ENCODE measurements around the gene QPRT. TPM values are rescaled to one million over a fixed set of nuclear protein-coding genes. Genes with fewer than 3 reads are reported as not detected.
"Not testable (repeated sequence)": the region's sequence is repeated elsewhere in the genome, so short reads cannot be mapped to it uniquely, and the experiment has no call there.

QPRT gene
- total RNA-seq, 1 donor from 2014 or later = 0.13 TPM

DNA sequence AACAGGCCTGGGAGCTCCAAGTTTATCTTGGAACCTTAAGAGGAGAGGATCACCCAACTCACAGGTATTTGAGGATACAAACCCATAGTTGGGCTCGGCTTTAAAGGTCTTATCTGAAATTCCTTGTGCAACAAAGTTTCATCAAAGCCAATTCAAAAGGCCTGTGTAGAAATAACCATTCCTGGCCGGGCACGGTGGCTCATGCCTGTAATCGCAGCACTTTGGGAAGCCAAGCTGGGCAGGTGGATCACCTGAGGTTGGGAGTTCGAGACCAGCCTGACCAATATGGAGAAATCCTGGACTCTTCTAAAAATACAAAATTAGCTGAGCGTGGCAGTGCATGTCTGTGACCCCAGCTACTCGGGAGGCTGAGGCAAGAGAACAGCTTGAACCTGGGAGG is 38.1 kb downstream of the QPRT start:
- no peak for DNase-seq (ENCODE audit: low read depth, low spot score)

DNA sequence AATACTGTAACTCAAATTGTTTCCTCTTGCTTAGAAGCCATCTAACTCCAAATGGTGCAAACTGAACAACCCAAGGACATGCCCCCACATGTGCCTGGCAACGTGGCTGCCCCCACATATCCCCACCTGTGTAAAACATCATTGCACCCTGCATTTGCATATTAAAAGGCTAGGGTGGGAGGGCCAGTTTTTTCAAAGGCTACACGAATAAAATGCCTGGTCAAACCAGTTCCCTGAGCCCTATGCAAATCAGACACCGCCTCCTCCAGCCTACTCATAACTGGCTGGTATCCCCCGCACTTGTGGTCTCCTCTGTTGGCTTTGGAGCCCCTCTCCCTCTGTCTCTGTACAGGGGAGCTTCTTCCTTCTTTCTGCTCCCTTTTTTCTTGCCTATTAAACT is 40.1 kb downstream of the QPRT start:
- DNase-seq (ENCODE audit: low read depth, low spot score) = no peak

DNA sequence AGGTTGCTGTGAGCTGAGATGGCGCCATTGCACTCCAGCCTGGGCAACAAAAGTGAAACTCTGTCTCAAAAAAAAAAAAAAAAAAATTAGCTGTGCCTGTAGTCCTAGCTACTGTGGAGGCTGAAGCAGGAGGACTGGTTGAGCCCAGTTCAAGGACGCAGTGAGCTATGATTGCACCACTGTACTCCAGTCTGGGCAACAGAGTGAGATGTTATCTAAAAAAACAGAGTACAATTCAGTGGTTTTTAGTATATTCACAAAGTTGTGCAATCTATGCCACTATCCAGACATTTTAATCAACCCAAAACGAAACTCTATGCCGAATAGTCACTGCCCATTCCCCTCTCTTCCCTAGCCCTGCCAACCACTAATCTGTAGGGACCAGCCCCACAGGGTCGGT is 41.7 kb downstream of the QPRT start:
- DNase-seq (ENCODE audit: low read depth, low spot score) = no peak

DNA sequence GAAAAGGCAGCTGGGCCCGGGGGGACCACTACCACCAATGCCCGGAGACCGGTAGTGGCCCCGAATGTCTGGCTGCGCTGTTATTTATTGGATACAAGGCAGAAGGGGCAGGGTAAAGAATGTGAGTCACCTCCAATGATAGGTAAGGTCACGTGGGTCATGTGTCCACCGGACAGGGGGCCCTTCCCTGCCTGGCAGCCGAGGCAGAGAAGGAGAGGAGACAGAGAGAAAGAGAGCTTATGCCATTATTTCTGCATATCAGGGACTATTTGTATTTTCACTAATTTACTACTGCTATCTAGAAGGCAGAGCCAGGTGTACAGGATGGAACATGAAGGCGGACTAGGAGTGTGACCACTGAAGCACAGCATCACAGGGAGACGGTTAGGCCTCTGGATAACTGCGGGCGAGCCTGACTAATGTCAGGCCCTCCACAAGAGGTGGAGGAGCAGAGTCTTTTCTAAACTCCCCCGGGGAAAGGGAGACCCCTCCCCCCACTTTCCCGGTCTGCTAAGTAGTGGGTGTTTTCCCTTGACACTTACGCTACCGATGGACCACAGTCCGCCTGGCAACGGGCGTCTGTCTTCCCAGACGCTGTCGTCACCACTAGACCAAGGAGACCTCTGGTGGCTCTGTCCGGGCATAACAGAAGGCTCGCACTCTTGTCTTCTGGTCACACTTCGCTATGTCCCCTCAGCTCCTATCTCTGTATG is 42.3 kb downstream of the QPRT start:
- not testable (repeated sequence) for DNase-seq (ENCODE audit: low read depth, low spot score)

DNA sequence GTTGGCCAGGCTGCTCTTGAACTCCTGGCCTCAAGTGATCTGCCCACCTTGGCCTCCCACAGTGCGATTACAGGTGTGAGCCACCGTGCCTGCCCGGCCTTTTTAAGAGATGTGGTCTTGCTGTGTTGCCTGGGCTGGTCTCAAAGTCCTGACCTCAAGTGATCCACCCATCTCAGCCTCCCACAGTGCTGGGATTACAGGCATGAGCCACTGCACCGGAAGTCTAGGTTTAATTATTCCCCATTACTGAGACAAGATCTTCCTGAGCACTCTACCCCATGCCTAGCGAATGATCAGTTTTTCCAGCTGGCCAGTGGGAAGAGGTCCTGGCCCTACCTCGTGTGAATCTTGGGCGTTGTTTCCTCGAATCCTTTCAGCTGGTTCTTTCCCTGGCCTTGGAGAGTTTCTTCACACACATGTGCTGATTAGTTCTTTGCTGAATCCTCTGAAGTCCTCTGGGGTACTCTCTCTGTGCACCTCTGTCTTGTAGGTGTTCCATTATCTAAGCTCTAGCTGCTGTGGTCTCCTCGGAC is 47.9 kb downstream of the QPRT start:
- DNase-seq (ENCODE audit: low read depth, low spot score) = no peak

DNA sequence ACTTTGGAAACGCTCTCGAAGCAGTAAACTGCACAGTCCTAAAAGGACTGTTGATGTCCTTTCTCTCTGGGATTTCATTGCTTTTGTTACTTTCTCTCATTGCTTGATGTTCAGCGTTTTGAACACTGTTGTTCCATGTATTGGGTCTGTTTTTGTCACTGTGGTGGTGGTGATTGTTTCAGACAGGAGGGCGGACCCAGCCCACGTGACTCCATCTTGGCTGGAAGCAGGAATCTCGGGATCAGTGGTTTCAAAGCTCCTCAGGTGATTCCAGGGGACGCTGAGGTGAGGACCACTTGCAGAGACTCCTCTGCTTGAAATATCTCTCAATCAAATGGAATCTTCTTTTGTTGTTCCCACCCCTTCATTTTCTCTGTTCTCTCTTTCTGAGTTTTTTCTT is 48.5 kb downstream of the QPRT start:
- no peak for DNase-seq (ENCODE audit: low read depth, low spot score)

DNA sequence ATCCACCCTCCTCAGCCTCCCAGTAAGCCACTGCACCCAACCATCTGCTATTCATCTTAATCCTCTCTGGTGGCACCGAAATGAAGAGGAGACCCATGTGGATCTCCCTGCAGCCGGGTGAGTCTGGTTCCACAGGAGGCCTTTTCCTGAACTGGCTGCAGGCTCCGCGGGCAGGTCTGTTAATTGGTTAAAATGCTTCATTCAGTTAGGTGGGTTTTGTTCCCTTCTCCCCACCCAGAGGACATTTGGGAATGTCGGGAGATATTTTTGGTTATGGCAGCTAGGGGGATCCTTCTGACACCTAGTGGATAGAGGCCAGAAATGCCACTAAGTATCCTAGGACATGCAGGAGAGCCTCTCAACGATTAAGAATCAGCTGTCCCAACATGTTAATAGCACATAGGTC is 50.1 kb downstream of the QPRT start:
- no peak for DNase-seq (ENCODE audit: low read depth, low spot score)

DNA sequence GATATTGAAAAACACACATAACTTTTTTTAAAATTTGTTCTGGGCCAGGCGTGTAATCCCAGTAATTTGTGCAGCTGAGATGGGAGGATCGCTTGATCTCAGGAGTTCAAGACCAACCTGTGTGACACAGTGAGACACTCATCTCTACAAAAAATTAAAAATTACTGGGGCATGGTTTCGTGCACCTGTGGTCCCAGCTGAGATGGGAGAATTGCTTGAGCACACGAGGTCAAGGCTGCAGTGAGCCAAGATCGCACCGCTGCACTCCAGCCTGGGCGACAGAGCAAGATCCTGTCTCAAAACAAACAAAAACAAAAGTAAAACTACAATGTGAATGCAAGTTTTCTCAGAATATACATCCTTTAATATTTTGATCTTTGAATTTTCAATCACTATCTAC is 51.7 kb downstream of the QPRT start:
- DNase-seq (ENCODE audit: low read depth, low spot score) = no peak

DNA sequence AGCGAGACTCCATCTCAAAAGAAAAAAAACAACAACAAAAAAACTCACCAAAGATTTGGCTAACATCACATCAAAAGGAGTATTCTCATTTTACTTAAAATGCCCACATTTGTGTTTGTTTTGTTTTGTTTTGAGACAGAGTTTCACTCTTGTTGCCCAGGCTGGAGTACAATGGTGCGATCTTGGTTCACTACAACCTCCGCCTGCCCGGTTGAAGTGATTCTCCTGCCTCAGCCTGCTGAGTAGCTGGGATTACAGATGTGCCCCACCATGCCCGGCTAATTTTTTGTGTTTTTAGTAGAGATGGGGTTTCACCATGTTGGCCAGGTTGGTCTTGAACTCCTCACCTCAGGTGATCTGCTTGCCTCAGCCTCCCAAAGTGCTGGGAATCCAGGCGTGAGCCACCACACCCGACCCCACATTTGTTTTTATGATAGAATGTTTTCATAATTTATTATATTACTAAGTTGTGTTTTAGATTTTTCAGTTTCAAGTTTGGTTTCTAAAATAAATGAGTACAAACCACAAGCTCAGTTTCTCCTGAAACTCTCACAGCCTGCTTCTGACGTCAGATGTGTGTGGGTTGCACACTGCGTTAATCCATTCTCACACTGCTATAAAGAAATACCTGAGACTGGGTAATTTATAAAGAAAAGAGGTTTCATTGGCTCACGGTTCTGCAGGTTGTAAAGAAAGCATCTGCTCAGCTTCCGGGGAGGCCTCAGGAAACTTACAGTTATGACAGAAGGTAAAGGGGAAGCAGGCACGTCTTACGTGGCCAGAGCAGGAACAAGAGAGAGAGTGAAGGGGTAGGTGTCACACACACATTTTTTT is 53.0 kb downstream of the QPRT start:
- not testable (repeated sequence) for DNase-seq (ENCODE audit: low read depth, low spot score)

DNA sequence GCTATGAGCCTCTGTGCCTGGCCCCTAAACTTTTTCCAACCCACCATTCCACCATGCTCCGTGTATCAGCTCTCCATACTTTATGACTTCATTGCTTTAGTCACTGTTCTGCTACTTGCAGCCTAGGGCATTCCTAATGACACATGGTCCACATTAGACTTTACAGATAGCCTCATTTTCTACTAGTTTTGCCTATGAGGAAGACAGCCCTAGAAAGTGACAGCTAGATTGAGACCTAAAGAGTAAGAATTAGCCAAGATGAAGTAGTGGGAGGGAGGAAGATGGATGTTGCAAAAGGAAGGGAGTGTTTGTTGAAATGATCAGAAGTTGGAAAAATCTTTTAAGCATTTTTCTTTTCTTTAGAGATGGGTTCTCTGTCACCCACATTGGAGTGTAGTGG is 55.8 kb downstream of the QPRT start:
- no peak for DNase-seq (ENCODE audit: low read depth, low spot score)

DNA sequence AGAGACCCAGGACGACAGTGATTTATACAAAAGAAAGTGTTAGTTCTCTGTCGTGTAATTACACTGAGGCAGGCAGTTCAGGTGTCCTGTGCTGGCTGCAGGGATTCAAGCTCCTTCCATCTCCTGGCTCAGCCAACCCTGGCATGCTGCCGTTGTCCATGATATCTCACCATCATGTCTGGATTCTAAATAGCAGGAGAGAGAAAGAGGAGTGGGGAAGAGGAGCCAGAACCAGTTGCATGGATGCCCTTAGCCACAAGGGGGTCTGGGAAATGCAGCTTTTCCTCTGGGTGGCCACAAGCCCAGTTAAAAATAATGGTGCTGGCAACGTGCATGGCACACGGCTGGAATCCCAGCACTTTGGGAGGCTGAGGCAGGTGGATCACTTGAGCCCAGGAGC is 57.1 kb downstream of the QPRT start:
- DNase-seq (ENCODE audit: low read depth, low spot score) = no peak

DNA sequence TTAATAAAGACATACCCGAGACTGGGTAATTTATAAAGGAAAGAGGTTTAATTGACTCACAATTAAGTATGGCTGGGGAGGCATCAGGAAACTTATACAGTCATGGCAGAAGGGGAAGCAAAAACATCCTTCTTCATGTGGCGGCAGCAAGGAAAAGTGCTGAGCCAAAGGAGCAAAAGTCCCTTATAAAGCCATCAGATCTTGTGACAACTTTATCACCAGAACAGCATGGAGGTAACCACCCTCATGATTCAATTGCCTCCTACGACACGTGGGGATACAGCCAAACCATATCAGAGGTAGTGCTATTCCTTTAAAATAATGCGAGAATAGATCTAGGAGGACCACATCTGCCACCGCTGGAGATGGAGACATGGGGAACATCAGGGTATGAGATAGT is 57.8 kb downstream of the QPRT start:
- DNase-seq (ENCODE audit: low read depth, low spot score) = no peak

DNA sequence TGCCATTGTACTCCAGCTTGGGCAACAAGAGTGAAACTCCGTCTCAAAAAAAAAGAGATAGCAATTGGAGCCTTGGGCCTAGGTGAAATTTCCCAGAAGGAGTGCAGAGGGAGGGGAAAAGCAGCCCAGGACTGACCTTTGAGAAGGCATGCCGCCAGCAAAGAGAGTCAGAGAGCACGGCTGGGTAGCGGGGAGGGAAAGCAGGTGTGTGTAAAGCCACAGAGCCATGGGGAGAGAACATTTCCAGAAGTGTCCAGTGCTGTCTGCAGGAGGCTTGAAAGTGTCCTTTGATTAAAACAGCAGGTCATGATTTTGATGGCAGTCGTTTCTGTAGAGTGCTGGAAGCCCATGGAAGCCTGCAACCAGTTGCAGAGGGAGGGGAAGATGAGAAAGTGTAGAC is 58.7 kb downstream of the QPRT start:
- DNase-seq (ENCODE audit: low read depth, low spot score) = no peak

DNA sequence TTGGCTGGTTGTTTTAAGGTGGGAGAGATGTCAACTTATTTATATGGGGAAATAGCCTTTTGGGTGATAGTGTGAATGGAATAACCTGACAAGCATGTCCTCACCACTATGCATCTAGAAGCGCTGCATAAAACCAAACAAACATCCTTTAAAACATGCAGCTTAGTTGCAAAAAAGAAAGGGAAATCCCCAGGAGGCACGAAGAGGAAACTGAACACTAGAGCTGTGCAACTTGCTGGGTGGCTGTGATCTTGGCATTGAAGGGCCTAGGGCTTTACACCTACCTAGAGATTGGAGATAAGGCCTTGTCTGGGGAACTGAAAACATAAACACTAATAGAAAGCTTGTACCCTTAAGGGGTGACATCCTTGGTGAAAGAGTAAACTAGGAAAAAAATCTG is 59.5 kb downstream of the QPRT start:
- no peak for DNase-seq (ENCODE audit: low read depth, low spot score)

DNA sequence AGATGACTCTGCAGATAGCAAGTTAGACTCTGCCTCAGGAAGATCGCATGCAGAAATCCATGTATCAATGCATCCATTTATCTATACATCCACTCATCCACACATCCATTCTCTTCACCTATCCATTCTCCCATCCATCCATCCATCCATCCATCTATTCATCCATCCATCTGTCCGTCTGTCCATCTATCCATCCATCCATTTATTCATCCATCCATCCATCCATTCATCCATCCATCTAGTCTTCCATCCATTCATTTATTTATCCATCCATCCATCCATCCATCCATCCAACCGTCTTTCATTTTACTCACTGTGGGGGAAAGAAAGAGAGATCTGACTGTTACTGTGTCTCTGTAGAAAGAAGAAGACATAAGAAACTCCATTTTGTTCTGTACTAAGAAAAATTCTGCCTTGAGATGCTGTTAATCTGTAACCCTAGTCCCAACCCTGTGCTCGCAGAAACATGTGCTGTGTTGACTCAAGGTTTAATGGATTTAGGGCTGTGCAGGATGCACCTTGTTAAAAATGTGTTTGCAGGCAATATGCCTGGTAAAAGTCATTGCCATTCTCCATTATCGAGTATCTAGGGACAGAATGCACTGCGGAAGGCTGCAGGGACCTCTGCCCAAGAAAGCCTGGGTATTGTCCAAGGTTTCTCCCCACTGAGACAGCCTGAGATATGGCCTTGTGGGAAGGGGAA is 61.1 kb downstream of the QPRT start:
- DNase-seq (ENCODE audit: low read depth, low spot score) = not testable (repeated sequence)

DNA sequence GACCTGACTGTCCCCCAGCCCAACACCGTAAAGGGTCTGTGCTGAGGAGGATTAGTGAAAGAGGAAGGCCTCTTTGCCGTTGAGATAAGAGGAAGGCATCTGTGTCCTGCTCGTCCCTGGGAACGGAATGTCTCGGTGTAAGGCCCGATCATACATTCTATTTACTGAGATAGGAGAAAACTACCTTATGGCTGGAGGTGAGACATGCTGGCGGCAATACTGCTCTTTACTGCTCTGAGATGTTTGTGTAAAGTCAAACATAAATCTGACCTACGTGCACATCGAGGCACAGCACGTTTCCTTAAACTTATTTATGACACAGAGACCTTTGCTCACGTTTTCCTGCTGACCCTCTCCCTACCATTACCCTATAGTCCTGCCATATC is 61.6 kb downstream of the QPRT start:
- DNase-seq (ENCODE audit: low read depth, low spot score) = not testable (repeated sequence)

DNA sequence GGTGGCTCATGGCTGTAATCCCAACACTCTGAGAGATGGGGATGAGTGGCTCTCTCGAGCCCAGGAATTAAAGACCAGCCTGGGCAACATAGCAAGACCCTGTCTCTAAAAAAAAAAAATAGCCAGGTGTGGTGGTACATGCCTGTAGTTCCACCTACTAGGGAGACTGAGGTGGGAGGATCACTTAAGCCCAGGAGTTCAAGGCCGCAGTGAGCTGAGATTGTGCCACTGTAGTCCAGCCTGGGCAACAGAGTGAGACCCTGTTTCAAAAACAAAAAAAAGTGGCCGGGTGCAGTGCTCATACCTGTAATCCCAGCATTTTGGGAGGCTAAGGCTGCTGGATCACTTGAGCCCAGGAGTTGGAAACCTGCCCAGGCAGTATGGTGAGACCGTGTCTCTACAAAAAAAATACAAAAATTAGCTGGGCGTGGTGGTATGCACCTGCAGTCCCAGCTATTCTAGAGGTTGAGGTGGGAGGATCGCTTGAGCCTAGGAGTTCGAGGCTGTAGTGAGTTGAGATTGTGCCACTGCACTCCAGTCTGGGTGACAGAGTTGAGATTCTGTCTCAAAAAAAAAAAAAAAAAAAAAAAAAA is 63.8 kb downstream of the QPRT start:
- no peak for DNase-seq (ENCODE audit: low read depth, low spot score)

DNA sequence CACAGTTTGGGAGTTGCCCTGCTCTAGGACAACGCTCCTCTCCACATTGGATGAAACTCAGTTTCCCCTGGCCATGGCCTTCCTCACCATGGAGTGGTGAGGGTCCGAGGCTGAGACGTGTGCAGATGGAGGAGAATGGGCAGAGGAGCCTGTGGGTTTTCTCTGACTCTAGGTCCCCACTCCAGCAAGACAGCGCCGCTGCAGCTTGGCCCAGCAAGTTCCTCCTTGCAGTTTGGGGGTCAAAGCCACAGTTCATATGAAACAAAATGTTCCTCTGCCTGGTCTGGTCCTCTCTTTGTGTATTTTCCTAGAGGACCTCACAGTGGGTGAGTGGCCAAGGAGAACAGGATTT is 64.5 kb downstream of the QPRT start:
- DNase-seq (ENCODE audit: low read depth, low spot score) = no peak

DNA sequence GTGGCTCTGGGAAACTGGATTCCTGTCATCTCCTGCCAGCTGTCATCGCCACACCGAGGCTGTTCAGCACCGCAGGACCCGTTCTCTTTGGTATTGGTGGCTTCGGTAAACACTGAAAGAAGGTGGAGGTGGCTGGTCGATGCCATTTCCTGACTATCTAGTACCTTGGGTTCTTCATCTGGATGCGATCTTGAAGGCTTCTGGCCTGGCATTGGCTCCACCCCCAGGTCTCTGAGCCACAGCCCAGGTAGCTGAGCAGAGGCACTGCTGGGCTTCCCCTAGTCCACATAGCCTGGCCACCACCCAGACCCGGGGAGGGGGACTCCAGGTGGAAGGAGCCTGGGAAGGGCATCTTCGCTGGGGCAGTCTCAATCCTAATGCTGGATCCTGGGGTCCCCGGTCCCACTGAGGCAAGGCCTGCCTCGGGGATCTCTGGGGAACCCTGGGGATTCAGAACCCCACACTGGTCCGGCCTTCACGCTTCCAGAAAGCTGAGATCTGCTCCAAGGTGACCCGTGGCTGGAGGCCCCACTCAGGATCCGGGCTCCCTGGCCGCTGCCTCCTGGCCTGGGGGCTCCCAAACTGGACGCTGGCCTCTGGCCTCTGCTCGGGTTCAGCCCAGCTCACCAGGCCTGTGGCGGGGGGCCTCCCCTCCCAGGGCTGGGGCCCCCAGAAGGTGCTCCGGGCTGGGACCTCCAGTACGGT is 65.0 kb downstream of the QPRT start:
- no peak for DNase-seq (ENCODE audit: low read depth, low spot score)

DNA sequence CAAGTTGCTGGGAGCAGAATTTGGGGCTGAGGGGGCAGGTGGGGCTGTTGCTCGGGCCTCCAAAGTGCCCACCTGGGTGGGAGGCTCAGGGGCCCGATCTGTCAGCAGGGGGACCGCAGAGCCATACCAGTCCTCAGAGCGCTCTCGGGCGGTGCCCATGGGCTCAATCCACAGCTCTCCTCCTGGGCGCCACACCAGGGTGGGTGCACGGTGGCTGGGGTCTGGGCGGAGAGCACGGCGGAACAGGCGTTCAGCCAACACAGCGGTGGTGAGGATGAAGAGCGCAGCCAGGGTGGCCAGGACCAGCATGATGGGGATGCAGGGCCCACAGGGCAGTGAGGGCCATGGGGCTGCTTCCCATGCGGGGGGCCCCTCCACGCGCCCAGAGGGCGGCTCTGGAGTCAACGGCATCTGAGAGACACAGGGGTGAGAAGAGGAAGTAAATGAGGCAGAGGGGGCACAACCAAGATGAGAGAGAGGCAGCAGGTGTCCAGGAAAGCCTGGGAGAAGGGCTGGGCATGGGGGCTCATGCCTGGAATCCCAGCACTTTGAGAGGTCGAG is 65.6 kb downstream of the QPRT start:
- no peak for DNase-seq (ENCODE audit: low read depth, low spot score)
